PC-3 (cell line): ENCODE measurements around the gene GET3.

Experiments
- EZH2 ChIP-seq: fragments of 300-600 bp; sonication (generic); IDR thresholded peaks from one replicate; pipeline ENCODE4 v1.6.1; 2017; ENCODE audit warnings: antibody characterized with exemption, mild to moderate bottlenecking, low read length; ENCODE audit not compliant: unreplicated experiment
- EZH2phosphoT487 ChIP-seq: fragments of 300-600 bp; sonication (generic); IDR thresholded peaks from 2 replicates; pipeline ENCODE4 v1.6.1; 2018; ENCODE audit warnings: mild to moderate bottlenecking, antibody characterized with exemption, low read length, borderline replicate concordance
- TF ChIP-seq, protein P1 (sequence below): fragments of 300-600 bp; sonication (generic); conservative IDR thresholded peaks from 2 replicates; pipeline ENCODE4 v1.5.1; 2017; ENCODE audit warnings: antibody characterized with exemption, low read depth, mild to moderate bottlenecking, low read length

DNA sequence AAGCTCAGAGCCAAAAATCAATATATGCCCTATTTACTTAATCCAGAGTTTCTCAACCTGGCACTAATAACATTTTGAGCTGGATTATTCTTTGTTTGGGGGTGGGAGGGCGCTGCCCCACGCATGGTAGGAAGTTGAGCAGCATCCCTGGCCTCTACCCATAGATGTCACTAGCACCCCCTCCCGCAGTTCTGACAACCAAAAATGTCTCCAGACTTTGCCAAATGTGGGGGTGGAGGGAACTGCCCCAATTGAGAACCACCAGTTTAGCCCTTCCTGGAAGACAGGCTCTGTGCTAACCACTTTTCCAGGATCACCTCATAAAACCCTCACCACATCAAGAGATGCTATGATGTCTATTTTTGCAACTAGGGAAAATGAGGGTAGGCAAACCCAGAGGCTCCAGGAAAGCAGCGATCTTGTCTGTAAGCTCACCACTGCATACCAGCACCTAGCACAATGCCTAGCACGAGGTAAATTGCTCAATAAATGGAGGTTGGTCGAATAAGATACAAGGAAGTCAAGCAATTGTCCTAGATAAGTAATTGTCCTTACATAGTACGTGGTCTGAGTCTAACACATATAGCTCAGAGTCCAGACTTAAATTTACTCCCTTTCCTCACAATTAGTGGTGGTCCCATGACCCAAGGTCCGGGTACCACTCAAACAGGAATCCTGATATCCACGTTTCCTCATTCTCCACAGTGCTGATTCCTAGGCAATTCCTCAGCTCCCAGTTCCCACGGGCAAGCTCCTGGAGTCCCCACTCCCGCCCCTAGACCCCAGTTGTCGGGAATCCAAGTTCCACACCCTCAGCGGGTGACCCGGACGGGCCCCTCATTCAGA is 3.7 kb upstream of the GET3 start:
- TF ChIP-seq, protein P1, sequence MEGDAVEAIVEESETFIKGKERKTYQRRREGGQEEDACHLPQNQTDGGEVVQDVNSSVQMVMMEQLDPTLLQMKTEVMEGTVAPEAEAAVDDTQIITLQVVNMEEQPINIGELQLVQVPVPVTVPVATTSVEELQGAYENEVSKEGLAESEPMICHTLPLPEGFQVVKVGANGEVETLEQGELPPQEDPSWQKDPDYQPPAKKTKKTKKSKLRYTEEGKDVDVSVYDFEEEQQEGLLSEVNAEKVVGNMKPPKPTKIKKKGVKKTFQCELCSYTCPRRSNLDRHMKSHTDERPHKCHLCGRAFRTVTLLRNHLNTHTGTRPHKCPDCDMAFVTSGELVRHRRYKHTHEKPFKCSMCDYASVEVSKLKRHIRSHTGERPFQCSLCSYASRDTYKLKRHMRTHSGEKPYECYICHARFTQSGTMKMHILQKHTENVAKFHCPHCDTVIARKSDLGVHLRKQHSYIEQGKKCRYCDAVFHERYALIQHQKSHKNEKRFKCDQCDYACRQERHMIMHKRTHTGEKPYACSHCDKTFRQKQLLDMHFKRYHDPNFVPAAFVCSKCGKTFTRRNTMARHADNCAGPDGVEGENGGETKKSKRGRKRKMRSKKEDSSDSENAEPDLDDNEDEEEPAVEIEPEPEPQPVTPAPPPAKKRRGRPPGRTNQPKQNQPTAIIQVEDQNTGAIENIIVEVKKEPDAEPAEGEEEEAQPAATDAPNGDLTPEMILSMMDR: peak; percentile 68
- no peak for TF ChIP-seq EZH2
- TF ChIP-seq EZH2phosphoT487: no peak
